B cell (primary cell): ENCODE results near the gene TIMM8B. TPM values are rescaled to one million over a fixed set of nuclear protein-coding genes. Genes with fewer than 3 reads are reported as not detected.

Source experiments
- ATAC-seq: fragments of 200-7000 bp; cut with Tn5 transposase; one replicate; pipeline ENCODE4 v1.10.0; 2021; ENCODE audit warnings: low read depth, mild to moderate bottlenecking, moderate number of reproducible peaks, moderate library complexity
- CTCF ChIA-PET: fragments of 350-600 bp; sonication (Branson Sonifier 250); formaldehyde crosslinking; loops from one replicate; lab custom pipeline; 2021; ENCODE audit warnings: antibody characterized with exemption, inconsistent platforms; lab: Charles Lee
- POLR2A ChIA-PET: fragments of 350-600 bp; sonication (Branson Sonifier 250); formaldehyde crosslinking; loops from one replicate; lab custom pipeline; 2021; ENCODE audit warnings: antibody characterized with exemption; lab: Charles Lee
- DNase-seq: peaks from one replicate; pipeline ENCODE4 v3.0.0; 2013
- H2AFZ ChIP-seq: 2 replicates; pipeline ENCODE4 v1.6.1; 2012; ENCODE audit warnings: mild to moderate bottlenecking, low read depth, low read length; ENCODE audit not compliant: insufficient read depth, poor library complexity, severe bottlenecking
- H3K27ac ChIP-seq, 2 donors: 1 replicate in 1 of 2; 2 replicates in 1 of 2; pipeline ENCODE4 v1.5.1; 2012 to 2013; ENCODE audit warnings: low read length in 2 of 2, mild to moderate bottlenecking in 2 of 2, moderate library complexity in 1 of 2
- H3K27me3 ChIP-seq, 4 experiments: fragments of 200-600 bp in 1 of 4; sonication (generic) in 1 of 4; replicated peaks in 1 of 4; 1 replicate in 2 of 4; 2 replicates in 2 of 4; pipeline versions ENCODE4 v1.6.1 to v1.7.0; 2013 to 2016; ENCODE audit warnings: low read length in 3 of 4, mild to moderate bottlenecking in 2 of 4, mixed read lengths in 1 of 4, moderate library complexity in 1 of 4; ENCODE audit not compliant: insufficient read depth in 4 of 4, control insufficient read depth in 3 of 4; ENCODE audit errors: control extremely low read depth in 1 of 4
- H3K36me3 ChIP-seq, 2 experiments: replicated peaks in 1 of 2; 1 replicate in 1 of 2; 2 replicates in 1 of 2; pipeline versions ENCODE4 v1.6.1 to v1.7.1; 2013; ENCODE audit warnings: low read length in 1 of 2; ENCODE audit not compliant: insufficient read depth in 2 of 2, control insufficient read depth in 1 of 2; ENCODE audit errors: control extremely low read depth in 1 of 2, extremely low read depth in 1 of 2
- H3K4me1 ChIP-seq, 2 donors: fragments of 200-600 bp in 1 of 2; sonication (generic) in 1 of 2; 1 replicate in 1 of 2; 2 replicates in 1 of 2; pipeline versions ENCODE4 v1.5.1 to v1.6.1; 2013 to 2017; ENCODE audit warnings: low read length in 2 of 2; ENCODE audit not compliant: control insufficient read depth in 2 of 2, insufficient read depth in 2 of 2
- H3K4me2 ChIP-seq: replicated peaks from 2 replicates; pipeline ENCODE3; 2012; ENCODE audit warnings: mild to moderate bottlenecking, low read depth, low read length; ENCODE audit not compliant: poor library complexity, severe bottlenecking
- H3K4me3 ChIP-seq, 5 experiments: fragments of 200-600 bp in 1 of 5; sonication (generic) in 1 of 5; 1 replicate in 3 of 5; 2 replicates in 2 of 5; pipeline versions ENCODE4 v1.5.1 to v1.7.0; 2011 to 2016; ENCODE audit warnings: low read length in 4 of 5, mild to moderate bottlenecking in 4 of 5, low read depth in 2 of 5, control low read depth in 1 of 5, moderate library complexity in 1 of 5; ENCODE audit not compliant: insufficient read depth in 1 of 5; ENCODE audit errors: control extremely low read depth in 1 of 5, extremely low read depth in 1 of 5
- H3K79me2 ChIP-seq: fragments of 200-600 bp; sonication (generic); one replicate; pipeline ENCODE4 v1.6.0; 2016; ENCODE audit warnings: low read length; ENCODE audit not compliant: control insufficient read depth, insufficient read depth
- H3K9ac ChIP-seq: fragments of 200-600 bp; sonication (generic); 2 replicates; pipeline ENCODE4 v1.6.1; 2017; ENCODE audit warnings: mild to moderate bottlenecking, low read length, moderate library complexity
- H3K9me3 ChIP-seq, 3 donors: one replicate each; pipeline versions ENCODE4 v1.6.1 to v1.7.1; 2013; ENCODE audit warnings: low read length in 2 of 3; ENCODE audit not compliant: control insufficient read depth in 2 of 3, insufficient read depth in 1 of 3; ENCODE audit errors: control extremely low read depth in 1 of 3
- H4K20me1 ChIP-seq: 2 replicates; pipeline ENCODE4 v1.6.0; 2012; ENCODE audit warnings: mild to moderate bottlenecking, low read length; ENCODE audit not compliant: insufficient read depth, control insufficient read depth, poor library complexity, severe bottlenecking
- H3K27ac Mint-ChIP-seq: one replicate; pipeline ENCODE4 v1.8.0; 2021; ENCODE audit warnings: mixed read lengths
- H3K27me3 Mint-ChIP-seq: one replicate; pipeline ENCODE4 v1.8.0; 2021; ENCODE audit warnings: mixed read lengths
- H3K4me1 Mint-ChIP-seq: one replicate; pipeline ENCODE4 v1.8.0; 2021; ENCODE audit warnings: mixed read lengths
- H3K4me3 Mint-ChIP-seq: one replicate; pipeline ENCODE4 v1.8.0; 2021; ENCODE audit warnings: mixed read lengths
- H3K9me3 Mint-ChIP-seq: one replicate; pipeline ENCODE4 v1.8.0; 2022; ENCODE audit warnings: mixed read lengths; ENCODE audit not compliant: insufficient read depth
- CTCF ChIP-seq: fragments of 200-600 bp; IDR thresholded peaks from one replicate; pipeline ENCODE4 v1.8.0; 2022; ENCODE audit warnings: antibody characterized with exemption, mild to moderate bottlenecking
- EZH2 ChIP-seq: IDR thresholded peaks from 2 replicates; pipeline ENCODE4 v1.6.1; 2012; ENCODE audit warnings: borderline replicate concordance, low read depth, mild to moderate bottlenecking, moderate library complexity, low read length; ENCODE audit not compliant: insufficient read depth, poor library complexity, severe bottlenecking
- WGBS: methylation state at CpG from one replicate; pipeline ENCODE4 v1.1.5; 2013; ENCODE audit warnings: missing lambda C conversion rate; ENCODE audit not compliant: insufficient coverage; 5-methylcytosine and 5-hydroxymethylcytosine counted together
- intact Hi-C: fragments of 100-400 bp; cut with micrococcal nuclease; formaldehyde crosslinking; loops from one replicate; pipeline ENCODE4 v1.10.0; 2022
- polyA plus RNA-seq: library from polyadenylated mRNA; depleted of rRNA; stranded (reverse); fragments of >200 nt; gene quantifications from 2 replicates; pipeline ENCODE4 v1.2.3, GENCODE V29; 2012
- total RNA-seq, 2 donors: library from RNA; stranded (reverse); fragments of 120-200 nt in 1 of 2; gene quantifications; 1 replicate in 1 of 2; 2 replicates in 1 of 2; pipeline versions ENCODE4 v1.2.3 to v1.2.4, GENCODE V29; 2013 to 2022

The TIMM8B gene
- total and polyA plus RNA-seq, 2 donors (not counting 1 experiment from before 2014, with no cell fraction given) = 12.0 to 25.5 TPM

GRCh38 chr11:112121981-112122615 lies 35.5 kb upstream of the TIMM8B start:
- Histone ChIP-seq H3K9ac (no peak overlapping the region), H3K4me1 (peaks cover 0 to 5% of the 10 kb centered on the region in 2 donors), H4K20me1 (no peaks in the 10 kb centered on the region), H2AFZ (no peak overlapping the region), H3K79me2 (no peaks in the 10 kb centered on the region), H3K4me3 (no peak overlapping the region), H3K27me3 (no peaks in the 10 kb centered on the region), H3K27ac (no peak overlapping the region), H3K36me3 (no peaks in the 10 kb centered on the region), H3K9me3 (no peaks in the 10 kb centered on the region), H3K4me2 (no peak overlapping the region)
- Mint-ChIP-seq H3K4me3 (no peak overlapping the region), H3K4me1 (peaks cover 6% of the 10 kb centered on the region), H3K27ac (no peak overlapping the region), H3K27me3 (no peaks in the 10 kb centered on the region), H3K9me3 (no peaks in the 10 kb centered on the region)
- WGBS = no CpG with 5 or more reads among the region's 5 CpGs
- DNase-seq (no peak), ATAC-seq (no peak)
- CTCF ChIA-PET = interaction anchor here (0.6 to 1.9 kb wide), 3 partner anchors 9 to 1022 kb away, joined by 3 to 11 read pairs (median 6); no protein-coding TSS in a partner anchor
- POLR2A ChIA-PET = no interaction called here
- no peak for TF ChIP-seq CTCF
- intact Hi-C loops = no loop called here

- no peak overlapping the region for H3K9ac ChIP-seq
- intact Hi-C loops = no loop called here
- no peaks in the 10 kb centered on the region for H3K27me3 ChIP-seq
- no peaks in the 10 kb centered on the region for H3K9me3 ChIP-seq
- Mint-ChIP-seq H3K27ac (no peak overlapping the region), H3K4me1 (peaks cover 6% of the 10 kb centered on the region), H3K27me3 (no peaks in the 10 kb centered on the region), H3K4me3 (no peak overlapping the region), H3K9me3 (no peaks in the 10 kb centered on the region)
- no peaks in the 10 kb centered on the region for H3K36me3 ChIP-seq
- no peak for DNase-seq
- no peak for TF ChIP-seq EZH2
- TF ChIP-seq CTCF = no peak
- no CpG with 5 or more reads among the region's 2 CpGs for WGBS
- no peaks in the 10 kb centered on the region for H3K79me2 ChIP-seq
- no peaks in the 10 kb centered on the region for H4K20me1 ChIP-seq
- H3K4me3 ChIP-seq = no peak overlapping the region
- CTCF ChIA-PET = interaction anchor here (0.8 kb wide), 1 partner anchor 166 kb away, joined by 3 read pairs; no protein-coding TSS in a partner anchor
- H2AFZ ChIP-seq = no peak overlapping the region
- H3K4me1 ChIP-seq = peaks cover 0 to 5% of the 10 kb centered on the region in 2 donors
- ATAC-seq = no peak
- H3K27ac ChIP-seq = no peak overlapping the region
- H3K4me2 ChIP-seq = no peak overlapping the region
- POLR2A ChIA-PET = no interaction called here
These were observed 31.6 kb upstream of the TIMM8B start for GRCh38 chr11:112118176-112118575.
